Body of pancreas (tissue), 4 donors: ENCODE data around the gene HSP90AB1. TPM values are rescaled to one million over a fixed set of nuclear protein-coding genes. Genes with fewer than 3 reads are reported as not detected.

Experiments used
- ATAC-seq: fragments of 150-250 bp; one replicate; pipeline ENCODE4 v1.9.1; 2016
- DNase-seq, 4 donors: peaks; one replicate each; pipeline ENCODE4 v3.0.0-alpha.2; 2019
- H3K27ac ChIP-seq, 4 donors: fragments of 200-600 bp; sonication (generic); 1 replicate in 3 of 4; 2 replicates in 1 of 4; pipeline versions ENCODE4 v1.5.1 to v1.6.1; 2016 to 2019; ENCODE audit warnings: mild to moderate bottlenecking in 1 of 4, mixed read lengths in 1 of 4, moderate library complexity in 1 of 4
- H3K27me3 ChIP-seq, 2 donors: fragments of 200-600 bp; sonication (generic); one replicate each; pipeline ENCODE4 v1.6.0; 2016; ENCODE audit warnings: mild to moderate bottlenecking in 1 of 2
- H3K36me3 ChIP-seq, 2 donors: fragments of 200-600 bp; sonication (generic); replicated peaks in 1 of 2; 2 replicates each; pipeline ENCODE4 v1.5.1; 2016; ENCODE audit warnings: low read depth in 2 of 2; ENCODE audit not compliant: insufficient read depth in 1 of 2
- H3K4me1 ChIP-seq: fragments of 200-600 bp; sonication (generic); one replicate; pipeline ENCODE4 v1.6.0; 2016
- H3K4me3 ChIP-seq, 2 donors: fragments of 200-600 bp; sonication (generic); 1 replicate in 1 of 2; 2 replicates in 1 of 2; pipeline ENCODE4 v1.5.1; 2016 to 2019
- H3K9me3 ChIP-seq, 3 donors: fragments of 200-600 bp; sonication (generic); 1 replicate in 2 of 3; 2 replicates in 1 of 3; pipeline ENCODE4 v1.5.1; 2016
- POLR2A ChIP-seq, 3 donors: fragments of 450-650 bp; IDR thresholded peaks; one replicate each; pipeline ENCODE4 v1.6.1; 2016; ENCODE audit warnings: antibody characterized with exemption in 3 of 3, mild to moderate bottlenecking in 2 of 3
- WGBS, 2 donors: methylation state at CpG; one replicate each; pipeline ENCODE4 v1.1.5; 2017; 5-methylcytosine and 5-hydroxymethylcytosine counted together
- intact Hi-C: fragments of 100-400 bp; cut with DNase I; formaldehyde crosslinking; loops from one replicate; pipeline ENCODE4 v1.15.1; 2023
- total RNA-seq, 2 donors: library from RNA; depleted of rRNA; stranded (reverse); fragments of >200 nt; gene quantifications; one replicate each; pipeline ENCODE4 v1.1.0, GENCODE V29; 2016
- TF ChIP-seq, protein P1 (sequence below), 7 experiments: fragments of 450-650 bp in 4 of 7; fragments of 200-600 bp in 3 of 7; sonication (generic) in 3 of 7; IDR thresholded peaks; one replicate each; pipeline ENCODE4 v1.5.1; 2016 to 2019; ENCODE audit warnings: antibody characterized with exemption in 7 of 7

The HSP90AB1 gene
- total RNA-seq, 2 donors from 2014 or later: 269 to 441 TPM

DNA sequence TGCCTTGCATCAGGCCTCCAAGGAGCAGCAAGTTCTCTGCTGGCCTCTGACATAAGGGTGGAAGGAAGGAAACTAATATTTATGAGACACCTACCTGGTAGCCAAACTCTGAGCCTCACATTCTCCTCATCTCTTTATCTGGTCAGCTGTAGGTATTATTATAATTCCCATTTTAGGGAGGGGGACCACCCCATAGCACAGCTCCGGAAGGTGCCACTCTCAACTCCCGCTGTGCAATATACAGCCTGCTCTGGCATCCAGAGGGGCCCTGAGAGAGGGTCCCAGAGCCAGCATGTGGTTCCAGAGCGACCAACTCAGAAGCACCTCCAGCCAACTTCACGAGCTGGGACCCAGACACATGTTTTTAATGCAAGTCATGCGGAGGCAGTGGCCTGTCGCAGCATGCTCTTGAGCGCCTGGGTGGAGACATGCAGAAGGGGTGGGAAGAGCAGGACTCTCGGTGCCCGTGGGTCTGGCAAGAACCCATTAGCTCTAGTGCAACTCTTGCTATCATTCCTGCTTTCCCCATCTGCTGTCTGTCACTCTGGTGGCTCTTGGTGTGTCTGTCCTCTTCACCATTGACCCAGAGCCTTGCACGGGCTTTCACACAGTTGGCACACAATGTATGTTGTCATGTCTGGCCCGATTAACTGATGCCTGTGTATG lies 45.1 kb upstream of the HSP90AB1 start:
- H3K36me3 ChIP-seq: no peaks in the 10 kb centered on the region
- ATAC-seq: no peak
- H3K27ac ChIP-seq: peak overlapping the region in 1 of 4 donors; percentile 29
- no peak overlapping the region for H3K4me3 ChIP-seq
- intact Hi-C loops: no loop called here
- DNase-seq: no peak
- H3K9me3 ChIP-seq: no peaks in the 10 kb centered on the region
- WGBS, 2 donors: 64 to 88% methylated on average over 5 to 11 of the region's 11 CpGs
- peaks cover 36% of the 10 kb centered on the region for H3K4me1 ChIP-seq
- TF ChIP-seq POLR2A (IDR thresholded peaks at IDR 0.05): no peak
- TF ChIP-seq, protein P1, sequence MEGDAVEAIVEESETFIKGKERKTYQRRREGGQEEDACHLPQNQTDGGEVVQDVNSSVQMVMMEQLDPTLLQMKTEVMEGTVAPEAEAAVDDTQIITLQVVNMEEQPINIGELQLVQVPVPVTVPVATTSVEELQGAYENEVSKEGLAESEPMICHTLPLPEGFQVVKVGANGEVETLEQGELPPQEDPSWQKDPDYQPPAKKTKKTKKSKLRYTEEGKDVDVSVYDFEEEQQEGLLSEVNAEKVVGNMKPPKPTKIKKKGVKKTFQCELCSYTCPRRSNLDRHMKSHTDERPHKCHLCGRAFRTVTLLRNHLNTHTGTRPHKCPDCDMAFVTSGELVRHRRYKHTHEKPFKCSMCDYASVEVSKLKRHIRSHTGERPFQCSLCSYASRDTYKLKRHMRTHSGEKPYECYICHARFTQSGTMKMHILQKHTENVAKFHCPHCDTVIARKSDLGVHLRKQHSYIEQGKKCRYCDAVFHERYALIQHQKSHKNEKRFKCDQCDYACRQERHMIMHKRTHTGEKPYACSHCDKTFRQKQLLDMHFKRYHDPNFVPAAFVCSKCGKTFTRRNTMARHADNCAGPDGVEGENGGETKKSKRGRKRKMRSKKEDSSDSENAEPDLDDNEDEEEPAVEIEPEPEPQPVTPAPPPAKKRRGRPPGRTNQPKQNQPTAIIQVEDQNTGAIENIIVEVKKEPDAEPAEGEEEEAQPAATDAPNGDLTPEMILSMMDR (IDR thresholded peaks at IDR 0.05): no peak
- no peaks in the 10 kb centered on the region for H3K27me3 ChIP-seq

DNA sequence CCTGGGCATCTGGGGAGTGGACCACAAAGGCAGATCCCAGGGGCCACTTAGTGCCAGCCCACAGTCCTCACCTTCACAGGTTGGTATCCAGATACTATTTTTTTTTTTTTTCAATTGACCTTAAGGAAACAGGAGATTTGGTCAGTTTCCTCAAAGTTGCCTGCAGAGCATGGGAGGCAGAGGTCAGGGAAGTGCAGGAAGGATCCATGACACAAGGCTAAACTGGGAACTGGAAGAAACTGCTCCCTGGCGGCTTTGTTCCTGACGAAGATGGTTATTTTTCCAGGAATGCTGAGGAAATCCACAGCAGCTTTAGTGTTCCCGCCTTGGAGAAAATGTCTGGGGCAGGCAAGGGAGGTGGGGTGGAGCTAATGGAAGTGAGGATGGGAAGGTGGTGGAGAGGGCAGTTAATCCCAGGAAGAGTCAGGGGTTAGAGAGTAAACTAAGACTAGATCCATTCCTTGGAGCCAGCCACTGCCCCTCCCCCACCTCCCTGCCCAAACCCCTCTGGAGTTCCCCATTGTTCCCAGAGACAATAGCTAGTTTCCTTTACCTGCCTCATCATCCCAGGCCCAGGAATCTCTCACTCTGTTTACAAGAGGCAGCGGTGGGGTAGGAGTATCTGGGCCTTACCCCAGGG lies 44.4 kb upstream of the HSP90AB1 start:
- peaks cover 36% of the 10 kb centered on the region for H3K4me1 ChIP-seq
- no peaks in the 10 kb centered on the region for H3K27me3 ChIP-seq
- intact Hi-C loops: no loop called here
- peak overlapping the region; percentile 37 to 73 (median 51) for H3K27ac ChIP-seq
- DNase-seq (no peak), ATAC-seq (peak; percentile 10)
- H3K9me3 ChIP-seq: no peaks in the 10 kb centered on the region
- WGBS, 2 donors: 66 to 82% methylated on average over 4 of the region's 4 CpGs
- H3K36me3 ChIP-seq: no peaks in the 10 kb centered on the region
- no peak overlapping the region for H3K4me3 ChIP-seq
- no peak for TF ChIP-seq POLR2A (IDR thresholded peaks at IDR 0.05)
- TF ChIP-seq, protein P1 (IDR thresholded peaks at IDR 0.05): no peak

GRCh38 chr6:44202972-44203750 lies 43.7 kb upstream of the HSP90AB1 start:
- intact Hi-C loops: no loop called here
- whole genome bisulfite sequencing, 2 donors: 45 to 54% methylated on average over 10 to 11 of the region's 11 CpGs
- no peaks in the 10 kb centered on the region for H3K36me3 ChIP-seq
- ATAC-seq (peak; percentile 58), DNase-seq (peak in 1 of 4 donors; percentile 23)
- no peak overlapping the region for H3K4me3 ChIP-seq
- peak overlapping the region; percentile 37 to 73 (median 51) for H3K27ac ChIP-seq
- no peaks in the 10 kb centered on the region for H3K9me3 ChIP-seq
- TF ChIP-seq POLR2A (IDR thresholded peaks at IDR 0.05): no peak
- peaks cover 36% of the 10 kb centered on the region for H3K4me1 ChIP-seq
- no peaks in the 10 kb centered on the region for H3K27me3 ChIP-seq

DNA sequence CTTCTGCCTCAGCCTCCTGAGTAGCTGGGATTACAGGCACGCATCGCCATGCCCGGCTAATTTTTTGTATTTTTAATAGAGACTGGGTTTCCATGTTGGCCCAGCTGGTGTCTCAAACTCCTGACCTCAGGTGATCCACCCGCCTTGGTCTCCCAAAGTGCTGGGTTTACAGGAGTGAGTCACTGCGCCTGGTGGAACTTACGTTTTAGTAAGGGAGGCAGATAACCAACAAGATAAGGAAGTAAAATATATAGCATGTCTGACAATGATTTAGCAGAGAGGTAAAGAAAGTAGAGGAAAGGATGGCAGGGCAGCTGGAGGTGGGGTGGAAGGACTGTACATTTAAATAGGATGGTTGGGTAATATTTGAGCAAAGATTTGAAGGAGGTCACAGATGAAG lies 42.9 kb upstream of the HSP90AB1 start:
- peaks cover 36% of the 10 kb centered on the region for H3K4me1 ChIP-seq
- H3K27ac ChIP-seq: peak overlapping the region in 3 of 4 donors; percentile 42 to 73 (median 60)
- WGBS, 2 donors: 77 to 78% methylated on average over 6 of the region's 6 CpGs
- H3K27me3 ChIP-seq: no peaks in the 10 kb centered on the region
- no peak overlapping the region for H3K4me3 ChIP-seq
- ATAC-seq (no peak), DNase-seq (no peak)
- intact Hi-C loops: no loop called here
- no peaks in the 10 kb centered on the region for H3K36me3 ChIP-seq
- no peaks in the 10 kb centered on the region for H3K9me3 ChIP-seq
- TF ChIP-seq POLR2A (IDR thresholded peaks at IDR 0.05): no peak
- TF ChIP-seq, protein P1 (IDR thresholded peaks at IDR 0.05): no peak

- ATAC-seq: no peak
- TF ChIP-seq, protein P1 (IDR thresholded peaks at IDR 0.05): no peak
- no peak for TF ChIP-seq POLR2A (IDR thresholded peaks at IDR 0.05)
These were observed 38.9 kb upstream of the HSP90AB1 start for GRCh38 chr6:44207966-44208365.

More at GRCh38 chr6:44207966-44208365, 38.9 kb upstream of the HSP90AB1 start:
- no peak for DNase-seq
- 89 to 90% methylated on average over 6 of the region's 6 CpGs for WGBS, 2 donors
- peaks cover 21% of the 10 kb centered on the region for H3K4me1 ChIP-seq
- no peaks in the 10 kb centered on the region for H3K27me3 ChIP-seq
- intact Hi-C loops: no loop called here
- H3K36me3 ChIP-seq: no peaks in the 10 kb centered on the region
- H3K27ac ChIP-seq: no peak overlapping the region
- no peak overlapping the region for H3K4me3 ChIP-seq
- H3K9me3 ChIP-seq: no peaks in the 10 kb centered on the region
